DOHH2 (cell line): ENCODE results near the gene MBOAT1.

Experiments
- H3F3A ChIP-seq: fragments of 200-600 bp; sonication (generic), shearing (Covaris generic); 2 replicates; pipeline ENCODE4 v1.6.0; 2016; ENCODE audit warnings: antibody characterized with exemption, mild to moderate bottlenecking; ENCODE audit not compliant: control insufficient read depth, insufficient read depth
- H3K27ac ChIP-seq: fragments of 200-600 bp; sonication (generic); 2 replicates; pipeline ENCODE4 v1.5.1; 2014; ENCODE audit warnings: low read depth, mild to moderate bottlenecking, low read length, moderate library complexity
- H3K27me3 ChIP-seq: fragments of 200-600 bp; sonication (generic); 2 replicates; pipeline ENCODE4 v1.6.1; 2014; ENCODE audit warnings: mild to moderate bottlenecking, low read length, mixed read lengths; ENCODE audit not compliant: control insufficient read depth
- H3K36me3 ChIP-seq: fragments of 200-600 bp; sonication (generic); 2 replicates; pipeline ENCODE4 v1.6.1; 2014; ENCODE audit warnings: mild to moderate bottlenecking, low read length, moderate library complexity, mixed read lengths; ENCODE audit not compliant: control insufficient read depth
- H3K4me1 ChIP-seq: fragments of 200-600 bp; sonication (generic); 2 replicates; pipeline ENCODE4 v1.6.1; 2014; ENCODE audit warnings: mild to moderate bottlenecking, low read length, mixed read lengths; ENCODE audit not compliant: control insufficient read depth
- H3K4me2 ChIP-seq: fragments of 200-600 bp; sonication (generic); 2 replicates; pipeline ENCODE4 v1.6.0; 2014; ENCODE audit warnings: mild to moderate bottlenecking, low read length, moderate library complexity
- H3K4me3 ChIP-seq: fragments of 200-600 bp; sonication (generic); 2 replicates; pipeline ENCODE4 v1.5.1; 2014; ENCODE audit warnings: mild to moderate bottlenecking, low read length, mixed read lengths
- H3K79me2 ChIP-seq: fragments of 200-600 bp; sonication (generic); 2 replicates; pipeline ENCODE4 v1.6.1; 2014; ENCODE audit warnings: mild to moderate bottlenecking, low read length, mixed read lengths; ENCODE audit not compliant: control insufficient read depth
- H3K9me2 ChIP-seq: fragments of 200-600 bp; sonication (generic); replicated peaks from 2 replicates; pipeline ENCODE4 v1.6.1; 2014; ENCODE audit warnings: mild to moderate bottlenecking, low read length, mixed read lengths; ENCODE audit not compliant: control insufficient read depth
- H3K9me3 ChIP-seq: fragments of 200-600 bp; sonication (generic); 2 replicates; pipeline ENCODE4 v1.6.1; 2014; ENCODE audit warnings: antibody characterized with exemption, low read length, mixed read lengths; ENCODE audit not compliant: control insufficient read depth, insufficient read depth
- H4K20me1 ChIP-seq: fragments of 200-600 bp; sonication (generic); 2 replicates; pipeline ENCODE4 v1.6.0; 2014; ENCODE audit warnings: low read depth, mild to moderate bottlenecking, antibody characterized with exemption, low read length, moderate library complexity; ENCODE audit not compliant: control insufficient read depth, insufficient read depth
- CTCF ChIP-seq: fragments of 200-600 bp; sonication (generic); IDR thresholded peaks from one replicate; pipeline ENCODE4 v1.5.1; 2014; ENCODE audit warnings: antibody characterized with exemption, mild to moderate bottlenecking, low read depth, low read length; ENCODE audit not compliant: poor library complexity, severe bottlenecking
- EZH2phosphoT487 ChIP-seq: fragments of 200-600 bp; sonication (generic); IDR thresholded peaks from 2 replicates; pipeline ENCODE4 v1.6.1; 2017; ENCODE audit warnings: borderline replicate concordance, mild to moderate bottlenecking, antibody characterized with exemption, low read length, moderate library complexity, mixed read lengths

MBOAT1 gene

GRCh38 chr6:20104696-20105095, 107.6 kb downstream of the MBOAT1 start:
- H4K20me1 ChIP-seq = no peaks in the 10 kb centered on the region
- H3K4me1 ChIP-seq = no peaks in the 10 kb centered on the region
- no peak for TF ChIP-seq CTCF
- H3K9me3 ChIP-seq = no peaks in the 10 kb centered on the region
- no peaks in the 10 kb centered on the region for H3K27me3 ChIP-seq
- no peaks in the 10 kb centered on the region for H3F3A ChIP-seq
- no peaks in the 10 kb centered on the region for H3K9me2 ChIP-seq
- H3K27ac ChIP-seq = no peak overlapping the region
- no peak overlapping the region for H3K4me3 ChIP-seq
- no peaks in the 10 kb centered on the region for H3K36me3 ChIP-seq
- H3K4me2 ChIP-seq = no peak overlapping the region
- no peaks in the 10 kb centered on the region for H3K79me2 ChIP-seq

- Histone ChIP-seq H3K9me2 (no peaks in the 10 kb centered on the region), H3K79me2 (no peaks in the 10 kb centered on the region), H3K4me3 (no peak overlapping the region), H3K9me3 (no peaks in the 10 kb centered on the region), H3K4me1 (no peaks in the 10 kb centered on the region), H3K36me3 (no peaks in the 10 kb centered on the region), H3K27ac (no peak overlapping the region), H3K4me2 (no peak overlapping the region), H3F3A (no peaks in the 10 kb centered on the region), H4K20me1 (no peaks in the 10 kb centered on the region), H3K27me3 (no peaks in the 10 kb centered on the region)
- TF ChIP-seq CTCF (no peak), EZH2phosphoT487 (no peak)
Observed at GRCh38 chr6:20102397-20103073, 109.7 kb downstream of the MBOAT1 start.

GRCh38 chr6:20099156-20099555, 113.1 kb downstream of the MBOAT1 start:
- Histone ChIP-seq H3K79me2 (no peaks in the 10 kb centered on the region), H3K4me2 (no peak overlapping the region), H3K27me3 (no peaks in the 10 kb centered on the region), H3K27ac (no peak overlapping the region), H4K20me1 (no peaks in the 10 kb centered on the region), H3K36me3 (no peaks in the 10 kb centered on the region), H3K4me1 (no peaks in the 10 kb centered on the region), H3K4me3 (no peak overlapping the region), H3K9me3 (no peaks in the 10 kb centered on the region), H3F3A (no peaks in the 10 kb centered on the region), H3K9me2 (no peaks in the 10 kb centered on the region)
- TF ChIP-seq EZH2phosphoT487 (no peak), CTCF (no peak)
